Measurements from ENCODE around the gene SIN3A. TPM values are rescaled to one million over a fixed set of nuclear protein-coding genes. Genes with fewer than 3 reads are reported as not detected.

Gene SIN3A
- total RNA-seq, 1 donor from 2014 or later, result 59.2 TPM

DNA sequence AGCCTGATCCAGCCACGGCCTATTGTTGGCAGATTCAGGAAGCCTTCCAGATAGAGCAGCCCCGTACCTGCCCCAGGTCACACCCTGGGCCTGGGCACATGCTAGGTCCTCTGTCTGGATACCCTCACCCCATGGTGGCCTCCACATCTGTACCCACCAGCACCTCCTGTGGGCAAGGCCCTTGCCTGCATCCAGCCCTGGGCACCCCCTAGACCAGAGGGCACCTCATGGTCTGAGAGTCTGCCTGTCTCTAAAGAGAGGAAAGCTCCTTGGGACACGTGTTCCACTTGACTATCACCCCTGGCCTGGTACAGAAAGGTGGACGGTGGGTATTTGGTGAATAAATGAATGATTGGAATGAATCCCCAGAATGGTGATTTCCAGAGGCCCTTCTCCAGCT lies 124.5 kb downstream of the SIN3A start:
- H3K36me3 ChIP-seq, result no peaks in the 10 kb centered on the region
- no peaks in the 10 kb centered on the region for H3K9me3 ChIP-seq
- no peak overlapping the region for H3K27ac ChIP-seq
- DNase-seq (ENCODE audit: extremely low spot score in 2 of 2), result no peak
- H3K27me3 ChIP-seq, result no peaks in the 10 kb centered on the region
- no peak overlapping the region for H3K4me3 ChIP-seq
- intact Hi-C loops (cut with DNase I), result loop anchor here (10.0 kb wide), 1 partner anchor 92 kb away; no protein-coding TSS in a partner anchor
- H3K4me1 ChIP-seq, result no peaks in the 10 kb centered on the region
- TF ChIP-seq POLR2AphosphoS5 (IDR thresholded peaks at IDR 0.05; ENCODE audit: insufficient read depth in 1 of 2, low read depth in 1 of 2) (no peak), POLR2A (IDR thresholded peaks at IDR 0.05) (no peak)
- TF ChIP-seq, protein P1, sequence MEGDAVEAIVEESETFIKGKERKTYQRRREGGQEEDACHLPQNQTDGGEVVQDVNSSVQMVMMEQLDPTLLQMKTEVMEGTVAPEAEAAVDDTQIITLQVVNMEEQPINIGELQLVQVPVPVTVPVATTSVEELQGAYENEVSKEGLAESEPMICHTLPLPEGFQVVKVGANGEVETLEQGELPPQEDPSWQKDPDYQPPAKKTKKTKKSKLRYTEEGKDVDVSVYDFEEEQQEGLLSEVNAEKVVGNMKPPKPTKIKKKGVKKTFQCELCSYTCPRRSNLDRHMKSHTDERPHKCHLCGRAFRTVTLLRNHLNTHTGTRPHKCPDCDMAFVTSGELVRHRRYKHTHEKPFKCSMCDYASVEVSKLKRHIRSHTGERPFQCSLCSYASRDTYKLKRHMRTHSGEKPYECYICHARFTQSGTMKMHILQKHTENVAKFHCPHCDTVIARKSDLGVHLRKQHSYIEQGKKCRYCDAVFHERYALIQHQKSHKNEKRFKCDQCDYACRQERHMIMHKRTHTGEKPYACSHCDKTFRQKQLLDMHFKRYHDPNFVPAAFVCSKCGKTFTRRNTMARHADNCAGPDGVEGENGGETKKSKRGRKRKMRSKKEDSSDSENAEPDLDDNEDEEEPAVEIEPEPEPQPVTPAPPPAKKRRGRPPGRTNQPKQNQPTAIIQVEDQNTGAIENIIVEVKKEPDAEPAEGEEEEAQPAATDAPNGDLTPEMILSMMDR (IDR thresholded peaks at IDR 0.05), result no peak

GRCh38 chr15:75325922-75326321 lies 125.6 kb downstream of the SIN3A start:
- Histone ChIP-seq H3K27ac (no peak overlapping the region), H3K4me1 (no peaks in the 10 kb centered on the region), H3K27me3 (no peaks in the 10 kb centered on the region), H3K4me3 (no peak overlapping the region), H3K36me3 (no peaks in the 10 kb centered on the region), H3K9me3 (no peaks in the 10 kb centered on the region)
- TF ChIP-seq POLR2A (IDR thresholded peaks at IDR 0.05), result no peak
- TF ChIP-seq, protein P1 (IDR thresholded peaks at IDR 0.05), result no peak
- TF ChIP-seq POLR2AphosphoS5 (IDR thresholded peaks at IDR 0.05; ENCODE audit: insufficient read depth in 1 of 2, low read depth in 1 of 2), result no peak
- DNase-seq (ENCODE audit: extremely low spot score in 2 of 2), result no peak
- intact Hi-C loops (cut with DNase I), result loop anchor here (10.0 kb wide), 1 partner anchor 91 kb away; no protein-coding TSS in a partner anchor

- TF ChIP-seq, protein P1 (IDR thresholded peaks at IDR 0.05), result no peak
- TF ChIP-seq POLR2A (IDR thresholded peaks at IDR 0.05), result no peak
- TF ChIP-seq POLR2AphosphoS5 (IDR thresholded peaks at IDR 0.05; ENCODE audit: insufficient read depth in 1 of 2, low read depth in 1 of 2), result no peak
- Histone ChIP-seq H3K4me3 (no peak overlapping the region), H3K4me1 (no peaks in the 10 kb centered on the region), H3K27me3 (no peaks in the 10 kb centered on the region), H3K27ac (no peak overlapping the region), H3K9me3 (no peaks in the 10 kb centered on the region), H3K36me3 (no peaks in the 10 kb centered on the region)
- DNase-seq (ENCODE audit: extremely low spot score in 2 of 2), result no peak
- intact Hi-C loops (cut with DNase I), result loop anchor here (10.0 kb wide), 1 partner anchor 87 kb away; no protein-coding TSS in a partner anchor
Observed at GRCh38 chr15:75321711-75322110, 129.8 kb downstream of the SIN3A start.

MicroRNAs within 50 kb of the gene (microRNA counts, 767-probe panel; counts per million panel counts)
- microRNA hsa-miR-631, result 1,705 to 2,222 counts per million in 2 donors

Small RNAs within 50 kb of the gene (microRNA-seq; reads per million reads assigned to microRNA genes)
- gene MIR631 (ENCODE audit: borderline number of aligned reads, borderline replicate concordance), result not detected

Small RNAs within 50 kb of the gene (small RNA-seq; reads per million reads assigned to genes)
- not detected for gene AC105036.2

Other genes starting within 250 kb of the SIN3A start
- gene C15orf39, start 249.8 kb downstream of the SIN3A start, total RNA-seq, result 20.9 TPM
- gene GOLGA6C, start 193.4 kb downstream of the SIN3A start, total RNA-seq, result not detected
- gene GOLGA6D, start 168.9 kb downstream of the SIN3A start, total RNA-seq, result not detected
- gene COMMD4, start 115.6 kb downstream of the SIN3A start, total RNA-seq, result 57.5 TPM
- gene NEIL1, start 104.7 kb downstream of the SIN3A start, total RNA-seq, result 69.2 TPM
- 198 TPM for gene MAN2C1, start 83.1 kb downstream of the SIN3A start, total RNA-seq
- 18.2 TPM for gene PTPN9, start 127.6 kb upstream of the SIN3A start, total RNA-seq
- gene SNUPN, start 174.0 kb upstream of the SIN3A start, total RNA-seq, result 21.9 TPM
- gene IMP3, start 188.5 kb upstream of the SIN3A start, total RNA-seq, result 109 TPM
- gene SNX33, start 196.2 kb upstream of the SIN3A start, total RNA-seq, result 23.6 TPM

Data from vagina (tissue), 2 donors.